SJCRH30 (cell line): ENCODE results near the gene TRPV6. TPM values are rescaled to one million over a fixed set of nuclear protein-coding genes. Genes with fewer than 3 reads are reported as not detected.

Experiments used
- DNase-seq, 2 experiments: peaks; one replicate each; pipeline ENCODE4 v3.0.0-alpha.2; 2015 to 2020
- H3K27ac ChIP-seq: fragments of 250-450 bp; sonication (Bioruptor Pico); 2 replicates; pipeline ENCODE4 v1.5.1; 2020; ENCODE audit warnings: mild to moderate bottlenecking, moderate library complexity
- H3K27me3 ChIP-seq: fragments of 250-450 bp; sonication (Bioruptor Pico); 2 replicates; pipeline ENCODE4 v1.5.1; 2020; ENCODE audit warnings: mild to moderate bottlenecking, moderate library complexity
- H3K36me3 ChIP-seq: fragments of 250-450 bp; sonication (Bioruptor Pico); 2 replicates; pipeline ENCODE4 v1.5.1; 2020; ENCODE audit warnings: mild to moderate bottlenecking, moderate library complexity
- H3K4me1 ChIP-seq: fragments of 250-450 bp; sonication (Bioruptor Pico); 2 replicates; pipeline ENCODE4 v1.5.1; 2020; ENCODE audit warnings: mild to moderate bottlenecking, moderate library complexity
- H3K4me3 ChIP-seq: fragments of 250-450 bp; sonication (Bioruptor Pico); 2 replicates; pipeline ENCODE4 v1.5.1; 2020; ENCODE audit warnings: mild to moderate bottlenecking, moderate library complexity
- H3K9me3 ChIP-seq: fragments of 250-450 bp; sonication (Bioruptor Pico); replicated peaks from 2 replicates; pipeline ENCODE4 v1.5.1; 2020; ENCODE audit warnings: mild to moderate bottlenecking, moderate library complexity
- total RNA-seq: library from RNA; depleted of rRNA; stranded (reverse); fragments of >200 nt; shearing (Covaris generic); gene quantifications from 2 replicates; pipeline ENCODE4 v1.2.3, GENCODE V29; 2014; rRNA removed

Gene TRPV6
- total RNA-seq, 1 experiment from 2014 or later = not detected

GRCh38 chr7:142842251-142842766 lies 43.2 kb downstream of the TRPV6 start:
- no peaks in the 10 kb centered on the region for H3K36me3 ChIP-seq
- no peaks in the 10 kb centered on the region for H3K9me3 ChIP-seq
- no peaks in the 10 kb centered on the region for H3K4me1 ChIP-seq
- H3K4me3 ChIP-seq = no peak overlapping the region
- no peak for DNase-seq
- 0 out of 2 replicates have a peak, but pooled peaks cover 4% of the 10 kb centered on the region for H3K27me3 ChIP-seq
- H3K27ac ChIP-seq = no peak overlapping the region

- H3K9me3 ChIP-seq = no peaks in the 10 kb centered on the region
- H3K27ac ChIP-seq = no peak overlapping the region
- no peaks in the 10 kb centered on the region for H3K27me3 ChIP-seq
- DNase-seq = no peak
- no peak overlapping the region for H3K4me3 ChIP-seq
- no peaks in the 10 kb centered on the region for H3K36me3 ChIP-seq
- H3K4me1 ChIP-seq = no peaks in the 10 kb centered on the region
Observed at GRCh38 chr7:142838461-142839213, 46.9 kb downstream of the TRPV6 start.

GRCh38 chr7:142836426-142836825 lies 49.1 kb downstream of the TRPV6 start:
- no peaks in the 10 kb centered on the region for H3K36me3 ChIP-seq
- H3K4me3 ChIP-seq = no peak overlapping the region
- no peak overlapping the region for H3K27ac ChIP-seq
- DNase-seq = no peak
- no peaks in the 10 kb centered on the region for H3K4me1 ChIP-seq
- no peaks in the 10 kb centered on the region for H3K9me3 ChIP-seq
- H3K27me3 ChIP-seq = no peaks in the 10 kb centered on the region

- no peak for DNase-seq
- Histone ChIP-seq H3K4me1 (no peaks in the 10 kb centered on the region), H3K36me3 (no peaks in the 10 kb centered on the region), H3K27me3 (no peaks in the 10 kb centered on the region), H3K9me3 (no peaks in the 10 kb centered on the region), H3K27ac (no peak overlapping the region), H3K4me3 (no peak overlapping the region)
Observed at GRCh38 chr7:142835487-142835886, 50.1 kb downstream of the TRPV6 start.

- no peak overlapping the region for H3K27ac ChIP-seq
- no peak overlapping the region for H3K4me3 ChIP-seq
- H3K27me3 ChIP-seq = no peaks in the 10 kb centered on the region
- H3K36me3 ChIP-seq = no peaks in the 10 kb centered on the region
- DNase-seq = no peak
- no peaks in the 10 kb centered on the region for H3K9me3 ChIP-seq
- H3K4me1 ChIP-seq = no peaks in the 10 kb centered on the region
Observed at GRCh38 chr7:142833174-142834048, 52.1 kb downstream of the TRPV6 start.

GRCh38 chr7:142832417-142832816 lies 53.1 kb downstream of the TRPV6 start:
- Histone ChIP-seq H3K4me1 (no peaks in the 10 kb centered on the region), H3K27ac (no peak overlapping the region), H3K9me3 (no peaks in the 10 kb centered on the region), H3K36me3 (no peaks in the 10 kb centered on the region), H3K27me3 (no peaks in the 10 kb centered on the region), H3K4me3 (no peak overlapping the region)
- no peak for DNase-seq

GRCh38 chr7:142827951-142828500 lies 57.5 kb downstream of the TRPV6 start:
- Histone ChIP-seq H3K36me3 (no peaks in the 10 kb centered on the region), H3K4me1 (no peaks in the 10 kb centered on the region), H3K27ac (no peak overlapping the region), H3K9me3 (peaks cover 5% of the 10 kb centered on the region; the same call in 1 of the 2 replicates), H3K4me3 (no peak overlapping the region), H3K27me3 (no peaks in the 10 kb centered on the region; the same call in 1 of the 2 replicates)
- no peak for DNase-seq

GRCh38 chr7:142822714-142823113 lies 62.8 kb downstream of the TRPV6 start:
- H3K27ac ChIP-seq = no peak overlapping the region
- DNase-seq = no peak
- no peak overlapping the region for H3K4me3 ChIP-seq
- no peaks in the 10 kb centered on the region for H3K4me1 ChIP-seq
- H3K27me3 ChIP-seq = peaks cover 14% of the 10 kb centered on the region
- peaks cover 5% of the 10 kb centered on the region; the same call in 1 of the 2 replicates for H3K9me3 ChIP-seq
- H3K36me3 ChIP-seq = no peaks in the 10 kb centered on the region

Other genes starting within 250 kb of the TRPV6 start
- gene PRSS1, start 136.3 kb downstream of the TRPV6 start, total RNA-seq = not detected in 2 replicates
- not detected in 2 replicates for gene PRSS2, start 114.8 kb downstream of the TRPV6 start, total RNA-seq
- gene EPHB6, start 30.7 kb downstream of the TRPV6 start, total RNA-seq = 0.10 and 0.14 TPM in 2 replicates
- not detected in 2 replicates for gene TRPV5, start 48.0 kb upstream of the TRPV6 start, total RNA-seq
- not detected in 2 replicates for gene LLCFC1, start 53.7 kb upstream of the TRPV6 start, total RNA-seq
- 0.08 and 0.69 TPM in 2 replicates for gene KEL, start 76.6 kb upstream of the TRPV6 start, total RNA-seq
- gene OR9A2, start 141.4 kb upstream of the TRPV6 start, total RNA-seq = not detected in 2 replicates
- not detected in 2 replicates for gene OR6V1, start 166.6 kb upstream of the TRPV6 start, total RNA-seq
- not detected in 2 replicates for gene PIP, start 246.3 kb upstream of the TRPV6 start, total RNA-seq